ENCODE data around the gene BCKDK.

Gene BCKDK

DNA sequence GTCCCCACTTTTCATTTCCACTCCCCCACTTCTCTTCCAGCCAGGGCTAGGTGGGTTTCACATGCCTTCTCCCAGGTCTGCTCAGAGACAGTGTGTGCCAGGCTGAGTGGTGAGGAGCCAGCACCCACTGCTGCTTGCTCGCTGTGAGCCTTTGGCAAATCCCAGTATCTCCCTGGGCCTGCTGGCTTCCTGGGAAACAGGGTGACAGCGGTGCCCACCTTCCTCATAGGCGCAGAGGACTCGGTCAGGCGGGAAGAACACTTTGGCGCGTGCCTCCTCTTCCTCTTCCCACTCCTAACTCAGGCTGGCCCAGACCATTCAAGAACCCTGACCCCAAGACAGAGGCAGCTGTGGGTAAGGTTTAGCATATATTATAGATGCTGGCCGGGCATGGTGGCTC, 19.0 kb upstream of the BCKDK start (continued):
- TF ChIP-seq, protein P1, sequence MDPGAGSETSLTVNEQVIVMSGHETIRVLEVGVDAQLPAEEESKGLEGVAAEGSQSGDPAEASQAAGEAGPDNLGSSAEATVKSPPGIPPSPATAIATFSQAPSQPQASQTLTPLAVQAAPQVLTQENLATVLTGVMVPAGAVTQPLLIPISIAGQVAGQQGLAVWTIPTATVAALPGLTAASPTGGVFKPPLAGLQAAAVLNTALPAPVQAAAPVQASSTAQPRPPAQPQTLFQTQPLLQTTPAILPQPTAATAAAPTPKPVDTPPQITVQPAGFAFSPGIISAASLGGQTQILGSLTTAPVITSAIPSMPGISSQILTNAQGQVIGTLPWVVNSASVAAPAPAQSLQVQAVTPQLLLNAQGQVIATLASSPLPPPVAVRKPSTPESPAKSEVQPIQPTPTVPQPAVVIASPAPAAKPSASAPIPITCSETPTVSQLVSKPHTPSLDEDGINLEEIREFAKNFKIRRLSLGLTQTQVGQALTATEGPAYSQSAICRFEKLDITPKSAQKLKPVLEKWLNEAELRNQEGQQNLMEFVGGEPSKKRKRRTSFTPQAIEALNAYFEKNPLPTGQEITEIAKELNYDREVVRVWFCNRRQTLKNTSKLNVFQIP (CRISPR knock-in tag; IDR thresholded peaks at IDR 0.05; ENCODE audit: borderline replicate concordance, low read depth), result no peak
- no peak for TF ChIP-seq ZNF565 (CRISPR knock-in tag; conservative IDR thresholded peaks at IDR 0.05; ENCODE audit: low read depth)
- no peak for TF ChIP-seq PPARA (CRISPR knock-in tag; IDR thresholded peaks at IDR 0.05; ENCODE audit: borderline replicate concordance)
- TF ChIP-seq, protein P2, sequence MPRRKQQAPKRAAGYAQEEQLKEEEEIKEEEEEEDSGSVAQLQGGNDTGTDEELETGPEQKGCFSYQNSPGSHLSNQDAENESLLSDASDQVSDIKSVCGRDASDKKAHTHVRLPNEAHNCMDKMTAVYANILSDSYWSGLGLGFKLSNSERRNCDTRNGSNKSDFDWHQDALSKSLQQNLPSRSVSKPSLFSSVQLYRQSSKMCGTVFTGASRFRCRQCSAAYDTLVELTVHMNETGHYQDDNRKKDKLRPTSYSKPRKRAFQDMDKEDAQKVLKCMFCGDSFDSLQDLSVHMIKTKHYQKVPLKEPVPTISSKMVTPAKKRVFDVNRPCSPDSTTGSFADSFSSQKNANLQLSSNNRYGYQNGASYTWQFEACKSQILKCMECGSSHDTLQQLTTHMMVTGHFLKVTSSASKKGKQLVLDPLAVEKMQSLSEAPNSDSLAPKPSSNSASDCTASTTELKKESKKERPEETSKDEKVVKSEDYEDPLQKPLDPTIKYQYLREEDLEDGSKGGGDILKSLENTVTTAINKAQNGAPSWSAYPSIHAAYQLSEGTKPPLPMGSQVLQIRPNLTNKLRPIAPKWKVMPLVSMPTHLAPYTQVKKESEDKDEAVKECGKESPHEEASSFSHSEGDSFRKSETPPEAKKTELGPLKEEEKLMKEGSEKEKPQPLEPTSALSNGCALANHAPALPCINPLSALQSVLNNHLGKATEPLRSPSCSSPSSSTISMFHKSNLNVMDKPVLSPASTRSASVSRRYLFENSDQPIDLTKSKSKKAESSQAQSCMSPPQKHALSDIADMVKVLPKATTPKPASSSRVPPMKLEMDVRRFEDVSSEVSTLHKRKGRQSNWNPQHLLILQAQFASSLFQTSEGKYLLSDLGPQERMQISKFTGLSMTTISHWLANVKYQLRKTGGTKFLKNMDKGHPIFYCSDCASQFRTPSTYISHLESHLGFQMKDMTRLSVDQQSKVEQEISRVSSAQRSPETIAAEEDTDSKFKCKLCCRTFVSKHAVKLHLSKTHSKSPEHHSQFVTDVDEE (CRISPR knock-in tag; IDR thresholded peaks at IDR 0.05), result no peak
- no peak for TF ChIP-seq RARB (CRISPR knock-in tag; IDR thresholded peaks at IDR 0.05)

DNA sequence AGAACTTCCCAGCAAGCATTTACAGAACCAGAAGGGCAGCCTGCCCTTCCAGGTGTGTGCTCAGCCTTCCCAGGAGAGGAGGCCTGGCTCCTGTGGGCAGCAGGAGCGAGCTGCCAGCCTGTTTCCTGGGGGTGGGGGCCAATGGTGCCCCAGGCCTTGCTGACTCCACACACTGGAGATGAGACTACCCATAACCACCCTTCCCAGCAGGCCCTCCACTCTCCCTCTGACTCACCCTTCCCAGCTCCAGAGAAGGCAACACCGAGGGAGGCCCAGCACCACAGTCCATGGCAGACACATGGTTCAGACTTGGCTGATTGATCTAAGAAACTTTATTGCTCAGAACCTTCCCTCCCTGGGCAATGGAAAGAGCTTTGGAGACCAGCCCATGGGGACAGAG, 17.6 kb upstream of the BCKDK start:
- TF ChIP-seq PPARA (CRISPR knock-in tag; IDR thresholded peaks at IDR 0.05; ENCODE audit: borderline replicate concordance), result no peak
- TF ChIP-seq CSDC2 (CRISPR knock-in tag; IDR thresholded peaks at IDR 0.05), result no peak
- TF ChIP-seq, protein P2 (CRISPR knock-in tag; IDR thresholded peaks at IDR 0.05), result no peak
- TF ChIP-seq, protein P3, sequence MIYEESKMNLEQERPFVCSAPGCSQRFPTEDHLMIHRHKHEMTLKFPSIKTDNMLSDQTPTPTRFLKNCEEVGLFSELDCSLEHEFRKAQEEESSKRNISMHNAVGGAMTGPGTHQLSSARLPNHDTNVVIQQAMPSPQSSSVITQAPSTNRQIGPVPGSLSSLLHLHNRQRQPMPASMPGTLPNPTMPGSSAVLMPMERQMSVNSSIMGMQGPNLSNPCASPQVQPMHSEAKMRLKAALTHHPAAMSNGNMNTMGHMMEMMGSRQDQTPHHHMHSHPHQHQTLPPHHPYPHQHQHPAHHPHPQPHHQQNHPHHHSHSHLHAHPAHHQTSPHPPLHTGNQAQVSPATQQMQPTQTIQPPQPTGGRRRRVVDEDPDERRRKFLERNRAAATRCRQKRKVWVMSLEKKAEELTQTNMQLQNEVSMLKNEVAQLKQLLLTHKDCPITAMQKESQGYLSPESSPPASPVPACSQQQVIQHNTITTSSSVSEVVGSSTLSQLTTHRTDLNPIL (CRISPR knock-in tag; IDR thresholded peaks at IDR 0.05; ENCODE audit: low read depth), result no peak
- TF ChIP-seq GLIS3 (CRISPR knock-in tag; IDR thresholded peaks at IDR 0.05), result no peak
- no peak for TF ChIP-seq ZFP30 (CRISPR knock-in tag; IDR thresholded peaks at IDR 0.05)
- TF ChIP-seq ISL1 (CRISPR knock-in tag; IDR thresholded peaks at IDR 0.05), result no peak

DNA sequence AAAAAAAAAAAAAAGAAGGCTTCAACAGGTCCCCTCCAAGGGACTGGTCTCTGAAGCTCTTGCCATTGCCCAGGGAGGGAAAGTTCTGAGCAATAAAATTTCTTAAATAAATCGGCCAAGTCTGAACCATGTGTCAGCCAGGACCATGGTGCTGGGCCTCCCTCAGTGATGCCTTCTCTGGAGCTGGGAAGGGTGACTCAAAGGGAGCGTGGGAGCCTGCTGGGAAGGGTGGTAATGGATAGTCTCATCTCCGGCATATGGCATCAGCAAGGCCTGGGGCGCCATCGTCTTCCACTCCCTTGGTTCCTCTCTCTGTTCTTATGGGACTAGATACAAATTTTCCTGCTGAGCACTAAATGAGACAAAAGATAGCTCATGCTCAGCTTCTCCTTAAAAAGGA, 15.9 kb upstream of the BCKDK start:
- no peak for ATAC-seq
- TF ChIP-seq SNAI2 (CRISPR knock-in tag; IDR thresholded peaks at IDR 0.05) (no peak), GLIS3 (CRISPR knock-in tag; IDR thresholded peaks at IDR 0.05) (no peak), BACH2 (CRISPR knock-in tag; IDR thresholded peaks at IDR 0.05; ENCODE audit: borderline replicate concordance) (no peak), CSDC2 (CRISPR knock-in tag; IDR thresholded peaks at IDR 0.05) (no peak), TOX (CRISPR knock-in tag; IDR thresholded peaks at IDR 0.05; ENCODE audit: borderline replicate concordance) (no peak), ZC3H10 (CRISPR knock-in tag; IDR thresholded peaks at IDR 0.05) (no peak), ZNF565 (CRISPR knock-in tag; conservative IDR thresholded peaks at IDR 0.05; ENCODE audit: low read depth) (no peak), OSR1 (CRISPR knock-in tag; IDR thresholded peaks at IDR 0.05) (no peak), ZNF70 (CRISPR knock-in tag; IDR thresholded peaks at IDR 0.05) (no peak), ARNTL (CRISPR knock-in tag; IDR thresholded peaks at IDR 0.05; ENCODE audit: borderline replicate concordance, low read depth) (no peak), RARB (CRISPR knock-in tag; IDR thresholded peaks at IDR 0.05) (no peak)
- TF ChIP-seq, protein P2 (CRISPR knock-in tag; IDR thresholded peaks at IDR 0.05), result no peak
- TF ChIP-seq, protein P3 (CRISPR knock-in tag; IDR thresholded peaks at IDR 0.05; ENCODE audit: low read depth), result no peak
- TF ChIP-seq, protein P4, sequence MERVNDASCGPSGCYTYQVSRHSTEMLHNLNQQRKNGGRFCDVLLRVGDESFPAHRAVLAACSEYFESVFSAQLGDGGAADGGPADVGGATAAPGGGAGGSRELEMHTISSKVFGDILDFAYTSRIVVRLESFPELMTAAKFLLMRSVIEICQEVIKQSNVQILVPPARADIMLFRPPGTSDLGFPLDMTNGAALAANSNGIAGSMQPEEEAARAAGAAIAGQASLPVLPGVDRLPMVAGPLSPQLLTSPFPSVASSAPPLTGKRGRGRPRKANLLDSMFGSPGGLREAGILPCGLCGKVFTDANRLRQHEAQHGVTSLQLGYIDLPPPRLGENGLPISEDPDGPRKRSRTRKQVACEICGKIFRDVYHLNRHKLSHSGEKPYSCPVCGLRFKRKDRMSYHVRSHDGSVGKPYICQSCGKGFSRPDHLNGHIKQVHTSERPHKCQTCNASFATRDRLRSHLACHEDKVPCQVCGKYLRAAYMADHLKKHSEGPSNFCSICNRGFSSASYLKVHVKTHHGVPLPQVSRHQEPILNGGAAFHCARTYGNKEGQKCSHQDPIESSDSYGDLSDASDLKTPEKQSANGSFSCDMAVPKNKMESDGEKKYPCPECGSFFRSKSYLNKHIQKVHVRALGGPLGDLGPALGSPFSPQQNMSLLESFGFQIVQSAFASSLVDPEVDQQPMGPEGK (CRISPR knock-in tag; IDR thresholded peaks at IDR 0.05; ENCODE audit: borderline replicate concordance), result no peak
- TF ChIP-seq, protein P5, sequence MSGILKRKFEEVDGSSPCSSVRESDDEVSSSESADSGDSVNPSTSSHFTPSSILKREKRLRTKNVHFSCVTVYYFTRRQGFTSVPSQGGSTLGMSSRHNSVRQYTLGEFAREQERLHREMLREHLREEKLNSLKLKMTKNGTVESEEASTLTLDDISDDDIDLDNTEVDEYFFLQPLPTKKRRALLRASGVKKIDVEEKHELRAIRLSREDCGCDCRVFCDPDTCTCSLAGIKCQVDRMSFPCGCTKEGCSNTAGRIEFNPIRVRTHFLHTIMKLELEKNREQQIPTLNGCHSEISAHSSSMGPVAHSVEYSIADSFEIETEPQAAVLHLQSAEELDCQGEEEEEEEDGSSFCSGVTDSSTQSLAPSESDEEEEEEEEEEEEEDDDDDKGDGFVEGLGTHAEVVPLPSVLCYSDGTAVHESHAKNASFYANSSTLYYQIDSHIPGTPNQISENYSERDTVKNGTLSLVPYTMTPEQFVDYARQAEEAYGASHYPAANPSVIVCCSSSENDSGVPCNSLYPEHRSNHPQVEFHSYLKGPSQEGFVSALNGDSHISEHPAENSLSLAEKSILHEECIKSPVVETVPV (CRISPR knock-in tag; IDR thresholded peaks at IDR 0.05), result no peak

More for the DNA sequence above, 17.6 kb upstream of the BCKDK start:
- ATAC-seq, result no peak
